B cell (primary cell): ENCODE data around the gene BMAL1.

Experiments used
- EZH2 ChIP-seq: IDR thresholded peaks from 2 replicates; pipeline ENCODE4 v1.6.1; 2012; ENCODE audit warnings: borderline replicate concordance, low read depth, mild to moderate bottlenecking, moderate library complexity, low read length; ENCODE audit not compliant: insufficient read depth, poor library complexity, severe bottlenecking
- TF ChIP-seq, protein P1 (sequence below): fragments of 200-600 bp; IDR thresholded peaks from one replicate; pipeline ENCODE4 v1.8.0; 2022; ENCODE audit warnings: antibody characterized with exemption, mild to moderate bottlenecking

DNA sequence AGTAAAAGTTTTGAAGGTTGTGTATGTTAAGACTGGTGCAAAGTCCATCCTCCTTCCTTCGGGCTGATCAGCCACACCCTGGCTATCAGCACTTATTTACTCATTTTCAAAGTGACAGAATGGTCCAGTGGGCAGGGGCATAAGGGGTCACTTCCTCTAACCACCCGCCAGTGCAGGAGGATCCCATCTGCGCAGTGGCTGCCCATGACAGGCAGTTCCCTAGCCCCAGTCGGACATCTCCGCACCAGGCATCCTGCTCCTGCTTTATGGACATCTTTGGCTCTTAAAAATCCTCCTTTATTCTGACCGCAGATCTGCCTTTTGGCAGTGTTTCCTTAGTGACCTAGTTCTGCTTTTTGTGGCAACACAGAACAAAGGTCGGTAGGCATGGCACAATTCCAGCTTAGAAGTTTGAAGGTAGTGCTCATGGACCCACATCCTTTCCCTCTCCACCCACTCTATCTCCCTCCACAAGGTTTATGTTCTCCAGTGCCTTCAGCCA, 55.9 kb downstream of the BMAL1 start:
- no peak for TF ChIP-seq EZH2
- TF ChIP-seq, protein P1, sequence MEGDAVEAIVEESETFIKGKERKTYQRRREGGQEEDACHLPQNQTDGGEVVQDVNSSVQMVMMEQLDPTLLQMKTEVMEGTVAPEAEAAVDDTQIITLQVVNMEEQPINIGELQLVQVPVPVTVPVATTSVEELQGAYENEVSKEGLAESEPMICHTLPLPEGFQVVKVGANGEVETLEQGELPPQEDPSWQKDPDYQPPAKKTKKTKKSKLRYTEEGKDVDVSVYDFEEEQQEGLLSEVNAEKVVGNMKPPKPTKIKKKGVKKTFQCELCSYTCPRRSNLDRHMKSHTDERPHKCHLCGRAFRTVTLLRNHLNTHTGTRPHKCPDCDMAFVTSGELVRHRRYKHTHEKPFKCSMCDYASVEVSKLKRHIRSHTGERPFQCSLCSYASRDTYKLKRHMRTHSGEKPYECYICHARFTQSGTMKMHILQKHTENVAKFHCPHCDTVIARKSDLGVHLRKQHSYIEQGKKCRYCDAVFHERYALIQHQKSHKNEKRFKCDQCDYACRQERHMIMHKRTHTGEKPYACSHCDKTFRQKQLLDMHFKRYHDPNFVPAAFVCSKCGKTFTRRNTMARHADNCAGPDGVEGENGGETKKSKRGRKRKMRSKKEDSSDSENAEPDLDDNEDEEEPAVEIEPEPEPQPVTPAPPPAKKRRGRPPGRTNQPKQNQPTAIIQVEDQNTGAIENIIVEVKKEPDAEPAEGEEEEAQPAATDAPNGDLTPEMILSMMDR, result no peak
